Measurements from ENCODE around the gene GPRC6A.

GPRC6A gene

DNA sequence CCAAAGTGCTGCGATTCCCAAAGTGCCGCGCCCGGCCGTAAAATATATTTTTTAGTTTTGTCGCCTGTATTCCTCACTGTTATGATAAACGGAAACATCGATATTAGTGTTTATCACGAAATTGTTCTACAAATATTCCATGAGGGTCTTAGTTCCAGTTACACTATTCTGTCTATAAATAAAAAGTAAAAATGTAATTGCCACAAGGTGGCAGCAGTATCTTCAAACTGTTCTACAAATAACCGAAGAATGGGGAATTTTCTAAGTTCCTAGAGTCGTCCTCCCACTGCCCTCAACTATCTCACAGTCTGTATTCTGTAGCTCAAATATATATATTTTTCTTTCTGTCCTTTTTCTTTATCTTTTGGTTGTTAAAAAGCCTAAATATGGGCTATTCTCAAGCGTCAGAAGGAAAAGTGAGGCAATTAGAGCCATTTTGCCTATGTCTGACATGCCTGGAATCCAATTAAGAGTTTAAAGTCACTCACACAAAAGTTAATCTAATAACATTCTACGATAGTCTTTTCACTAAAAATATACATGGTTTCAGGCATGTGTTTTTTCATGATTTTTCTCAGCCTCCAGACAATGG, 49.2 kb downstream of the GPRC6A start:
- DNase-seq: no peak

DNA sequence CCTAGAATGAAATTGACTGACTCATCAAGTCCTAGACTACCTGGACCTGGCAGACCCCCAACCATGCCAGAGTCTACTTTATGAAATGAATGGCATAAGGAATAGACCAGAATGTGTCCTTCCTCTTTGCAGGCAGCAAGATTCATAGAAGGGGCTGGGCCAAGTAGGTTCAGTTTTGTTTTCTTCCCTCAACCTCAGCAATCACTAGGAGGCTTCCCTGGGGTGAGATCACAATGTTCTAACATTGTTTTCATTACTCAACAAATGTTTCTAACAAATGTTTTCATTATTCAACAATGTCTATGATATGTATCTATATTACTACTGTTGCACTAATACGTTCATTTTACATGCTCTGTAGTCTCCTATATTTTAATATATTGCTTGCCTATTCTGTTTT, 55.0 kb downstream of the GPRC6A start:
- DNase-seq: no peak

DNA sequence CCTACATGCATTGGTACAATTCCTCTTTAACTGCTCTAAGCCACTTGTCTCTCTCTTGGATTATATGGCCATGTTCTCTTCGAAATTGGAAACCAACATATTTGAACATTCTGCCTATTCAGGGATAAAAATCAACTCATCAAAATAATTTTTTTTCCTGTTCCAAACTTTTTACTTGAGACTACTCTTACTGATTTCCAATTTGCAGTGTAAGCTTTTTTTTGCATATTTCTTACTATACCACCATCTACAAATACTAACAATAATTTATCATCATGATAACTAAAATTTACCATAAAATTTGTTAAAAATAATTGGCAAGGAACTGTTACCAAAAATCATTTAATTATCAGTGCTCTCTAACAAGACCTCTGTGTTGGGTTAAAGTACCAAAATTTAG, 56.4 kb downstream of the GPRC6A start:
- no peak for DNase-seq

DNA sequence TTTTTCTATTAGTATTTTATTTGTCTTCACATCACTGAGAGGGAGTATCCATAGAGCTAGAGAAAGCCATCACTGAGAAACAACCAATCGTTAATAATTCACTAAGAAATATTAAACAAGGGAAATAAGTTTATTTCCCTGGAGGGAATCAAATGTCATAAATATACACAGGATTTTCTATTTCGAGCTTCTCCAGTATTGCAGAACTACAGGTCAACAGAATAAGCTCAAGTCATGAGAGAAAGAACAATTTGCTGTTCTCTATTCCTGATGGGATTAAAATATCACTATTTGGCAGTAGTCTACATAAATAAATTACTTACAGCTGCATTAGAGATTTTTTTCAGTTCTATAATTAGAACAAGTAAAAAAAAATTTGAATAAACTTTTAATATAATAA, 61.2 kb downstream of the GPRC6A start:
- no peak for DNase-seq

DNA sequence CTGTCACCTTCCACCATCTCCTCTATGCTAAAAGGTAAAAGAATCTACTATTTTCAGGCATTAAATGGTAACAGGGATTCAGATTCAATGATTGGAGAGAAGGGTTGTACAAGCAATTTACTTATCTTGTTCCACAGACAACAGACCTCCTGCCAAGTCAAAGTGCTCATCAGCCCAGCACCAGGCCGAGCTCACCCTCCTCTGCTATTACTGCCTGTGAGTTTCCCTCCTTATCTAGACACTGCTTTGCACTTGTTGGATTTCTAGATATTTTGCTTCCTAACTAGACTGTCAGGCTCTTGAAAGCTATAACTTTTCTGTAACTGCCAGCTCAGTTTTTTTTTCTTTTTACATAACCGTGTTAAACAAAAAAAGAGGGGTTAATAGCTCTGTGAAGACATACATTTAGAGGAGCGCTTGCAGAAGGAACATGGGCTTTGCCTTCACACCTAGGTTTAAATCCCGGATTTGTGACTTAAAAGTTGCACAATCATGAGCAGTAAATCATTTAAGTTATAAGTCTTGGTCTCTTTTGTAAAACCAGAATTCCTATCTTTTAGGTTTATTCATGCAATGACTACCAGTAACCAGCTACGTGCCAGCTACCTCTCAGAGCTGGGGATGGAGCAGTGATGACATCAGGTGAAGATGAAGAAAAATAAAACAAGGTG, 62.2 kb downstream of the GPRC6A start:
- DNase-seq: no peak

DNA sequence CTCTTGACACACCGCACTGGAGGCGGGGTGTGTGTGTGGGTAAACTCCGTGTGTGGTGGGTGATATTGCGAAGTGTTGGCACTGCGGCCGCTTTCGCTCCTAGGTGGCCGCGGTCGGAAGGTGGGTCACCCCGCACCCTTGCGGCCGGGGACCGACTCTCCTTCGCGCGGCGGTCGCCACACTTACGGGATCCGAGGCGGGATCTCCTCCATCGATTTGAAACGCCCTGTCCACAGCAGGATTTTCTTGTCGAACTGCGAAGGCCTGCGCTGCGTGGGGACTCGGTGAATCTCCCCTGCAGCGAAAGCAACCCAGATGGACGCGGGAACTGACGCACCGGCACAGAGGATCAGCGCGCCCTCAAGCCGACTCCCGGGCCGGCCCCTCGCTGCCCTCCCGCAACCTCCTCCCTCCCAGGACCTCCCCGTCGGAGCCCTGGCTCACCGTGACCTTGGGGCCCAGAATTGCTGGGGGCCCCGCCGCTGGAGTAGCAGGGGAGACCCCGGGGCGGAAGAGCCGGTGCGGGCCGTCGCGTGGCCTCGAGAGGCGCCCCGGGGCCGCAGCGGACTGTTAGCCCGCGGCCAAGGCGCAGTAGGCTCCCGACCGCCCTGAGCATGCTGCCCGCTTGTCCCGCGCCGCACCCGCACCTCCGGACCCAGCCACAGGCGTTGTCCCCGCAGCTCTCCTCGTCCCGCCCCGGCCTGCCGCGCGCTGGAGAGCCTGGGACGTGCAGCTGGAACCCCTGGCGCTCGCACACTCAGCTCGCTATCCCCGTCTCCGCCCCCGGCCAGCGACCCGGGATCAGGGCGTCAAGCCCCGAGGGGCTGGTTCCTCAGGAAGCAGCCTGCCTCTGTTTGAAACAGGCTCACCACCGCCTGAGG, 63.7 kb downstream of the GPRC6A start, which contains the start of gene FAM162B:
TSS of gene FAM162B (minus strand) at position 759 of the 881 bp plus-strand sequence. CDS start at position 616, 143 bp downstream.
- DNase-seq: no peak

DNA sequence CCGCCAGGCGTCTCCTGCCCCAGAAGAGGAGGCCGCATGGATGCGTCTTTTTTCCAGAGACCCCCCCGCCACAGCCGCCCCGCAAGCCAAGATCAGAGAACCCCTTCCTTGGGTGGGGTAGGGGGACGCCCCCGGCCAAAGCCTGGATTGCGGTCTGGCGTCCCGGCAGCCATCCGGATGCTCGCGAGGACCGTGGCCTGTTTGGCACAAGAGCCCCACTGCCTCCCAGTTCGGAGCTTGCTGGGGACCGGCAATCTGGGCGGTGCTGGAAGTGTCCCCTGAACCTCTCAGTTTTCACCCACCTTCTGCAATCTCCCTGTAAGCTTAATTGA, 64.3 kb downstream of the GPRC6A start:
- DNase-seq: no peak

DNA sequence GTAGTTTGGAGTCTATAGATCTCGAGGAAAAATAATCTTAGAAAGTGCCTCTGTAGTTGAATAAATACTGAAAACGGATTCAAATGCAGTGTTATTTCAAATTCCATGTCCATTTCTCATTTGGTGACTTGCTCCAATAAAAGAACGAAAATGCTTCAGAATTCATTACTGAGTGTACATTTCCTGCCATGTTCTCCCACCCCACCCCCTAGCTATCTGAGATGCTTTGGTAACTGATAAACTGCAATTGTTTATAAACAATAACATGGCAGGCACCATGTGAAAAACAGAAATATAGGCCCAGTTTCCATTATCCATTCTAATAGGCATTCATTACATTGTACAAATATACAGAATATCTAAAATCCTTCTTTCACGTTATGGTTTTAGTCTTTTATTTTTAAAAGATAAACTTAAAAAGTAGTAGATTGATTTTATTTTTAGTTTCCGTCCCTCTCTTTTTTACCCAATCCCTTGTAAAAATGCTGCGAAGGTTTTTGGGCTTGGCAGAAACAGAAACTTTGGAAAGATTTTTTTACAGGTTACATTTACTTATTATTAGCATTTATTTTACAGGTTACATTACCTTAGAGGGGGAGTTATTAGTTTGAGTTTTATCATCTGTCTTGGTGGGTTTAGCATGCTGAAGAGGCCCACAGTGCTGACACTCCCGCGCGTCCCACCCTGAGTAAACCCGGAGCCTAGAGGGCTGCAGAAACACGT, 64.8 kb downstream of the GPRC6A start:
- no peak for DNase-seq

DNA sequence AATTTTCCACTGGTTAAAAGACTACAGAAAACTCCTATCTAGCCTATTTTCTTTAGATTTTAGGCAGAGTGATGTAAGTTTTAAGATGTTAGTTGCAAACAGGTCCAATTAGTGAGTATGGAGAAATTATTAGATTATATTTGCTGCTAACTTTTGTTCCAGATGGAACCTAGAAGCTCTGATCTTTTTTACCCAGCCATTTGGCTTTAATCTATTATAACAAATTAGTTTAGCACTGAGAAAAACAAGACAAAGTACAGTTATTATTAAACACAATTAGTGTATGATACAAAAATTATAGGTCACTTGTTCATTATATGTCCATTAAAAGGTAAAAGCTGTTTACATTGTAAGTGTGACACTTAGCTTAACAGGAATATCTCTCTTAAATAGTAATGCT, 65.8 kb downstream of the GPRC6A start:
- no peak for DNase-seq

DNA sequence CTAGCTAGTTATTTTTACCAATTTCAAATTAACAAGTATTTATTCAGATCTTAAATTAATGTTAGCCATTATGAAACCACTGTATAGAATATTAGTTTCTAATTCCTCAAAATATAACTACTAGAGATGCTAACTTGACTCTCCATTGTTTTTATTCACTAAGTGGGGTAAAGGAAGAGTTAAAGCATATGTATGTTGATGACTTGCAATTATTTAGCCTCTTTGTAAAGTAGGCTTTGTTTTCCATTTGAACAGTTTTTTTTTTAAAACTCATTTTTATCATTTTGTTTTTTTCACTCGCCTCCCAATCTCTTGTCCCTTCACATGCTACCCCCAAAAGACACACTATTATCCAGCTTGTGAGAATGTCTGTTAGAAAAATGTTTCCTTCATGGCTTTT, 66.6 kb downstream of the GPRC6A start:
- DNase-seq: no peak

DNA sequence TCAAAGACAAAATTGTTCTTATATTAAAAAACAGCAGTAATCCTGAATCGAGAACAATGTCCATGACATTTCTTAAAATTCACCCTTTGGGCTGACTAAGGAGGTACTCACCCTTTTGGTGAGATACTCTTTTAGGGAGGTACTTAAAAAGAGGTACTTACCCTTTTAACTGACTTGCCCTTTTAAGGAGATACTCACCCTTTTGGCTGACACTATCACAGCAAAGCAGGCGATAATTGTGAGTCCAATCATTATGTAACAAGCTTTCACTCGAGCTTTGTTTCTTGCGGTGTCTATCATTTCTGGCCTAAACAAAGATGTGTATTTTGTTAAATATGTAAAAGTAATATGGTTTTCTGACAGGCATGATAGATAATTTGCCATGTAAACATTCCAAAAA, 67.1 kb downstream of the GPRC6A start:
- no peak for DNase-seq

DNA sequence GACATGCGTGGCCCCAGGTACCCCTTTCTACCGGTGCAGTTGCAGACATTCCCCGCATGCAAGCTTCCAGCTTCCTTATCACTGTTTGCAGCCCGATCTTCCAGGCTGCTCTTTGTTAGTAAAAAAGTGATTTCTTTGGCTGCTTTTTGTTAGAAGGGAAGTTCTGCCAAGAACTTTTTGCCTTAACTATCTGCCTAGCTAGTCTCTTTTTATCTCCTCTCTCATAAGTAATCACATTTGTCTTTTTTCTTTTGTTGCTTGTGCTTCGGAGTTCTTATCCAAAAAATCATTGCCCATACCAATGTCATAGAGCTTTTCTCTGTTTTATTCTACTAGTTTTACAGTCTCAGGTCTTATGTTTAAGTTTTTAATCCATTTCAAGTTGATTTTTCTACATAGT, 83.7 kb downstream of the GPRC6A start:
- no peak for DNase-seq
